Osteoblast (primary cell): ENCODE measurements around the gene NKAIN2. TPM values are rescaled to one million over a fixed set of nuclear protein-coding genes. Genes with fewer than 3 reads are reported as not detected.

ENCODE experiments used
- DNase-seq: peaks from one replicate; pipeline ENCODE4 v3.0.0; 2011; ENCODE audit warnings: low spot score, mixed read lengths; ENCODE audit not compliant: insufficient read length; ENCODE audit errors: missing footprints
- H2AFZ ChIP-seq: 2 replicates; pipeline ENCODE4 v1.6.0; 2011; ENCODE audit warnings: mild to moderate bottlenecking, low read length
- H3K27ac ChIP-seq: 2 replicates; pipeline ENCODE4 v1.5.1; 2011; ENCODE audit warnings: mild to moderate bottlenecking, low read depth, low read length, moderate library complexity
- H3K27me3 ChIP-seq: 2 replicates; pipeline ENCODE4 v1.6.0; 2012; ENCODE audit warnings: mild to moderate bottlenecking, control low read depth, inconsistent platforms, low read length, moderate library complexity; ENCODE audit not compliant: insufficient read depth
- H3K36me3 ChIP-seq: 2 replicates; pipeline ENCODE4 v1.5.1; 2011; ENCODE audit warnings: mild to moderate bottlenecking, low read length, control low read depth, moderate library complexity; ENCODE audit not compliant: insufficient read depth
- H3K4me1 ChIP-seq: 2 replicates; pipeline ENCODE4 v1.5.1; 2011; ENCODE audit warnings: mild to moderate bottlenecking, low read length, control low read depth, moderate library complexity; ENCODE audit not compliant: insufficient read depth
- H3K4me2 ChIP-seq: 2 replicates; pipeline ENCODE4 v1.6.0; 2011; ENCODE audit warnings: mild to moderate bottlenecking, low read length; ENCODE audit not compliant: insufficient read depth
- H3K4me3 ChIP-seq: fragments of 200-600 bp; sonication (generic); 3 replicates; pipeline ENCODE4 v1.5.1; 2012; ENCODE audit warnings: mild to moderate bottlenecking, low read length, inconsistent platforms; ENCODE audit not compliant: insufficient read depth
- H3K79me2 ChIP-seq: 2 replicates; pipeline ENCODE4 v1.6.0; 2012; ENCODE audit warnings: mild to moderate bottlenecking, low read length, control low read depth, inconsistent platforms; ENCODE audit not compliant: insufficient read depth
- H3K9me3 ChIP-seq: 2 replicates; pipeline ENCODE4 v1.5.1; 2011; ENCODE audit warnings: low read depth, low read length, control low read depth
- H4K20me1 ChIP-seq: 2 replicates; pipeline ENCODE4 v1.6.0; 2012; ENCODE audit warnings: mild to moderate bottlenecking, low read length, control low read depth; ENCODE audit not compliant: insufficient read depth
- CTCF ChIP-seq: IDR thresholded peaks from 2 replicates; pipeline ENCODE4 v1.5.1; 2011; ENCODE audit warnings: mild to moderate bottlenecking, low read depth, low read length, moderate library complexity; ENCODE audit errors: extremely low read depth
- total RNA-seq: library from RNA; depleted of rRNA; stranded (reverse); fragments of >200 nt; gene quantifications from 2 replicates; pipeline ENCODE4 v1.2.3, GENCODE V29; 2012

Gene NKAIN2
- total RNA-seq, 1 donor = under 0.01 TPM

- TF ChIP-seq CTCF = no peak
- DNase-seq = no peak
- H3K4me3 ChIP-seq = no peak overlapping the region
- no peaks in the 10 kb centered on the region for H3K9me3 ChIP-seq
- H3K27me3 ChIP-seq = no peaks in the 10 kb centered on the region
- no peaks in the 10 kb centered on the region for H3K36me3 ChIP-seq
- no peak overlapping the region for H3K4me2 ChIP-seq
- no peaks in the 10 kb centered on the region for H3K4me1 ChIP-seq
- H3K27ac ChIP-seq = no peak overlapping the region
- H3K79me2 ChIP-seq = no peaks in the 10 kb centered on the region
- H4K20me1 ChIP-seq = no peaks in the 10 kb centered on the region
- H2AFZ ChIP-seq = no peak overlapping the region
These were observed 99.2 kb downstream of the NKAIN2 start for GRCh38 chr6:123902738-123903313.

DNA sequence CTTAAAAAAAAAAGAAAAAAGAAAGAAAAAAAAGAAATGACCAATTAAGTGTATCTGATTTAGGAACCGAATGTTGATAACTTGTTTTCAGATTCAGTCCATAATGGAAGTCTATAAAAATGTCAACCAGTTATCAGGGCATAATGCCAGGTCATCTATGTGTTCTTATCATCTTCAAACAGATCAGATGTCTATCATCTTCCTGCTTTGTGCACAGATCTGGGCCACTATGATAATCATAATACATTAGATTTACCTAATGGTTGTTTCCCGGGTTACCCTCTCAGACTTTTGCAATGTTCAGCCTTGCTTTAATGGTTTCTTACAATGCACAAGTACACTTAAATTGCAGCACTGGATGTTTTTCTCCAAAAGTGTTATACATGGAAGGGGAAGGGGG lies 100.6 kb downstream of the NKAIN2 start:
- no peaks in the 10 kb centered on the region for H3K9me3 ChIP-seq
- no peaks in the 10 kb centered on the region for H3K4me1 ChIP-seq
- no peaks in the 10 kb centered on the region for H3K36me3 ChIP-seq
- no peaks in the 10 kb centered on the region for H3K27me3 ChIP-seq
- TF ChIP-seq CTCF = no peak
- no peaks in the 10 kb centered on the region for H3K79me2 ChIP-seq
- no peak overlapping the region for H2AFZ ChIP-seq
- no peak overlapping the region for H3K4me2 ChIP-seq
- no peak overlapping the region for H3K4me3 ChIP-seq
- no peaks in the 10 kb centered on the region for H4K20me1 ChIP-seq
- no peak for DNase-seq
- H3K27ac ChIP-seq = no peak overlapping the region

DNA sequence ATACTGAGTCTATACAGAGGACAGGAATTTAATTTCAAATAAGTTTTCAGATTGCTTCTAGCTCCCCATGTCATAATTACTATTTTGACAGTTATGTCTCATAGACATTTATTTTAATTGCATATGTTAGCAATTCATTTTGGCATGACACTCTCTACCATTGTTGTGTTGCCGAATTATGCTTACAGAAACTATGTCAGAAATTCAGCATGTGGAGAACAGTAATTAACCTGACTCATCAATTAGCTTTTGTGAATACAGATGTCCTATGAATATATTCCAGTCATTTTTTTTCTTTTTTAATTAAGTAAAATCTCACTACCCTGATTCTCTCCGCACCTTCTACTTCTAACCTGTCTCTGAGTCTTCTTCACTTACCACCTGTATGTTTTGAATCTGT lies 105.1 kb downstream of the NKAIN2 start:
- no peak overlapping the region for H3K4me2 ChIP-seq
- H2AFZ ChIP-seq = no peak overlapping the region
- no peaks in the 10 kb centered on the region for H3K27me3 ChIP-seq
- H3K9me3 ChIP-seq = no peaks in the 10 kb centered on the region
- no peaks in the 10 kb centered on the region for H4K20me1 ChIP-seq
- no peak overlapping the region for H3K4me3 ChIP-seq
- no peak for TF ChIP-seq CTCF
- no peak for DNase-seq
- H3K36me3 ChIP-seq = no peaks in the 10 kb centered on the region
- no peaks in the 10 kb centered on the region for H3K4me1 ChIP-seq
- H3K27ac ChIP-seq = no peak overlapping the region
- no peaks in the 10 kb centered on the region for H3K79me2 ChIP-seq

- H3K4me2 ChIP-seq = no peak overlapping the region
- H3K79me2 ChIP-seq = no peaks in the 10 kb centered on the region
- H3K27me3 ChIP-seq = no peaks in the 10 kb centered on the region
- H2AFZ ChIP-seq = no peak overlapping the region
- no peaks in the 10 kb centered on the region for H4K20me1 ChIP-seq
- H3K9me3 ChIP-seq = no peaks in the 10 kb centered on the region
- H3K27ac ChIP-seq = no peak overlapping the region
- H3K4me3 ChIP-seq = no peak overlapping the region
- H3K36me3 ChIP-seq = no peaks in the 10 kb centered on the region
- H3K4me1 ChIP-seq = no peaks in the 10 kb centered on the region
- DNase-seq = no peak
- TF ChIP-seq CTCF = no peak
These were observed 106.3 kb downstream of the NKAIN2 start for GRCh38 chr6:123909989-123910388.
